Measurements from ENCODE around the gene NPY.

- TF ChIP-seq POLR2A (IDR thresholded peaks at IDR 0.05) = no peak
- no peak for TF ChIP-seq CTCF (IDR thresholded peaks at IDR 0.05)
These were observed 41.7 kb downstream of the NPY start for GRCh38 chr7:24325708-24326107.
